ENCODE measurements around the gene LAYN.
A peak's percentile ranks its signal among the peaks of the same experiment; 100 is the strongest.

The LAYN gene

DNA sequence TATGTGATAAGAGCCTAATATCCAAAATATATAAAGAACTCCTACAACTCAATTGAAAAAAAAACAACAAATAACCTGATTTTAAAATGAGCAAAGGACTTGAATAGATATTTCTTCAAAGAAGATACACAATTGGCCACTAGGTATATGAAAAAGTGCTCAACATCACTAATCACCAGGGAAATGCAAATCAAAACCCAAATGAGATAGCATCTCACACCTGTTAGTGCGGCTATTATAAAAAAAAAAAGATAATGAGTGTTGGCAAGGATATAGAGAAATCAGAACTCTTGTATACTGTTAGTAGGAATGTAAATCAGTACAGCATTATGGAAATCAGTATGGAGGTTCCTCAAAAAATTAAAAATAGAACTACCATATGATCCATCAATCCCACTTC is 55.8 kb downstream of the LAYN start:
- no peak for DNase-seq (ENCODE audit: low spot score)

- DNase-seq (ENCODE audit: low spot score), result no peak
Measured at GRCh38 chr11:111598148-111598547, 57.6 kb downstream of the LAYN start.

- no peak for DNase-seq (ENCODE audit: low spot score)
Measured at GRCh38 chr11:111598559-111598958, 58.0 kb downstream of the LAYN start.

DNA sequence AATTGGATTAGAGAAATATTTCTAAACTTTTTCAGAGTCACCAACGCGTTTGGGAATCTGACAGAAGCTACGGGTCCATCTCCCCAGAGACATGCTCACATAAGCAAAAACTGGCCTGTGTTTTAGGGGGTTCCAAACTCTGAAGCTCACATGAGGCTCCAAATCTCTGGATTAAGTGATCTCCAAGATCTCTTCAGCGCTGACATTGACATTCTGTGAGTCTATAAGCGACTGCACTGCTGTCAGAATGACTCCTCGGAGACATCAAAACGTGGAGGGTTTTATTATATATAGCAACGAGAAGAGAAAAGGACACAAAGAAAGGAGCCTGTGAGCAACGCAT is 61.1 kb downstream of the LAYN start:
- DNase-seq (ENCODE audit: low spot score), result no peak

DNA sequence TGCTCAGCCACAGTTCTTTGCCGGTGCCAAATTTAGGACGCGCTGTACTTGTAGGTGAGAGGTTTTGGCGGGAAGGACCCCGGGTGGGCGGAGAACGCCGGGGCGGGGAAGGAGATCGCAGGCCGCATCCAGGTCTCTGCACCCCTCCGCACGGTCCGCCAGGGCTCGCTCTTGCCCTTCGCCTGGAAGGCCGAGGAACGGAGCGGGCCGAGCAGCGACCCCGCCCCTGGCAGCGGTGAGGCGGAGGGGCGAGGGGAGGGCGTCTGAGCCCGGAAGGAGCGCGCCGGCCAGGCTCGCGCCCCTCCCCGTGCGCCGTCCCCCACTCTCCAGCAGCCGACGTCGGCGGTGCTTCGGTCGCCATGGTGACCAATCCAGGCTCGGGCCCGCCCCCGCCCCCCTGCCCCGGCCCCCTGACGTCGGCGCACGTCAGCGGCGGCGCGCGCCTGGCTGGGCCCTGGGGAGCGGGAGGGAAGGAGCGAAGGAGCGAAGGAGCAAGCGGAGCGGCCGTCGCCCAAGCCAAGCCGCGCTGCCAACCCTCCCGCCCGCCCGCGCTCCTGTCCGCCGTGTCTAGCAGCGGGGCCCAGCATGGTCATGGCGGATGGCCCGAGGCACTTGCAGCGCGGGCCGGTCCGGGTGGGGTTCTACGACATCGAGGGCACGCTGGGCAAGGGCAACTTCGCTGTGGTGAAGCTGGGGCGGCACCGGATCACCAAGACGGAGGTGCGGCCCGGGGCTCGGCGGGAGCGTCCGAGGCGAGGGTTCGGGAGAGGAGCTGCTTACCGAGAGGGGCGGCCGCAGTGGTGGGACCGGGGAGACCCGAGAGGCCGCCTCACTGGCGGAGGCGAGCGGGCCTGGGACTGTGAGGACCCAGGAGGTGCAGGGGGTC is 61.7 kb downstream of the LAYN start, which contains the start of gene SIK2:
Gene SIK2 (plus strand): TSS at position 471 of the 886 bp plus-strand sequence. CDS start 115 bp downstream, at position 586.
- peak; percentile 97 for DNase-seq (ENCODE audit: low spot score)

DNA sequence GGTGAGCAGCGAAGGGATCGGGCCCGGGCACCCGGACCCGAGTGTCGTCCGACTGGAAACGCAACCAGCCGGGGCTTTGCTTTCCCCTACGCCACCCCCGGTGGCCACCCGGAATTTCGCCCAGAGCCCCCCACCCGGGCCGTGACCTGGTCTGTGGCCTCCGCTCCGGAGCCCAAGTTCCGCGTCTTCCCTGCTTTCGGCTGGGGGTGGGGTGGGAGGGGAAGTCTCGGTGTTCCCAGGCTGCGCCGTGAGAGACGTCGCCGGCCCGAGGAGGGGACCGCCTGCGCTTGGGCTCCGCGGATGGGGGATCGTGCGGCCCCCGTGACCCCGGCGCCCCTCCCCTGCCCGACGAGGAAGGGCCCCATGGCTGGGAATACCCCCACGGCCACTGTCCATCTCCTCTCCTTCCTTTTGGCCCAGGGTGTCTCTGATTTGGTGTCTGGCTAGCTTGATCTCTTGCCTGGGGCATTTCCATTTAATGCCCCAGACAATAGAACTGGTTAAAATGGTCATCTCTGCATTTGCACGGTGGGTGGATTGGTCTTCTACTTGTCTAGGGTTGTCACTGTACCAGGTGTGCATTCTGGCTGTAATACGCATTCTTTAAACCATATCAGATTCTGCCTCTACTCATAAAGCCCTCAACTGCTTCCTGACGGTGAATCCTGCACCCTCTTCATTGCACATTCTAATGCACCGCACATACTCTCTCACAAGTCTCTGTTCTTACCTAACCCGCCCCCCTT is 62.5 kb downstream of the LAYN start:
- peak; percentile 73 for DNase-seq (ENCODE audit: low spot score)

- peak; percentile 32 for DNase-seq (ENCODE audit: low spot score)
Measured at GRCh38 chr11:111603611-111604130, 63.2 kb downstream of the LAYN start.

- peak; percentile 74 for DNase-seq (ENCODE audit: low spot score)
Measured at GRCh38 chr11:111604392-111605009, 64.0 kb downstream of the LAYN start.

- no peak for DNase-seq (ENCODE audit: low spot score)
Measured at GRCh38 chr11:111605681-111606080, 65.2 kb downstream of the LAYN start.

DNA sequence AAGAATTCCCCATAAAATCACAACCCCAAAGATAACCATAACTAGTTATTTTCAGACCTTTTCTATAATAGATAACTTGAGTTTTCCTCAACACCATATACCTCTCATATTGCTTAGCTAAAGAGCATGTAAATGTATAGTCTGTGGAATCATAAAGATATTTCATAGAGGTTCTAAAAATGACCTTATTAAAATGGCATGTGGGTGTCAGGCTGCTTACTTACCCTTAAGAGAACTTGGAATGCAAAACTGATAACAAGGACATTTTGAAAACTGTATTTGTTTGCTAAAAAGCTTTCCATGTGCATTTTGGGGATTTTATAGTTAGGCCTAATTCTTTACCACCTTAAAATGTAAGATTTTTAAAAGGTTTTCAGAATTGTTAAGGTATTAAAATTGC is 66.5 kb downstream of the LAYN start:
- no peak for DNase-seq (ENCODE audit: low spot score)

- DNase-seq (ENCODE audit: low spot score), result no peak
Measured at GRCh38 chr11:111607751-111608150, 67.2 kb downstream of the LAYN start.

Measured in putamen (tissue), 1 donor.